Tibial nerve (tissue), 4 donors: ENCODE data around the gene TMEM140.

ENCODE experiments used
- CTCF ChIP-seq, 5 experiments: fragments of 200-600 bp in 3 of 5; fragments of 450-650 bp in 2 of 5; sonication (generic) in 3 of 5; IDR thresholded peaks; one replicate each; pipeline ENCODE4 v1.5.1; 2016 to 2019; ENCODE audit warnings: antibody characterized with exemption in 5 of 5, mild to moderate bottlenecking in 3 of 5, moderate library complexity in 2 of 5
- EP300 ChIP-seq, 2 donors: sonication (generic); formaldehyde crosslinking; IDR thresholded peaks; one replicate each; pipeline ENCODE4 v1.6.1; 2017; ENCODE audit warnings: antibody characterized with exemption in 2 of 2, mild to moderate bottlenecking in 1 of 2
- POLR2A ChIP-seq, 2 donors: fragments of 450-650 bp; IDR thresholded peaks; one replicate each; pipeline ENCODE4 v1.6.1; 2017; ENCODE audit warnings: antibody characterized with exemption in 2 of 2, mild to moderate bottlenecking in 2 of 2, moderate library complexity in 2 of 2

- TF ChIP-seq CTCF (IDR thresholded peaks at IDR 0.05), result no peak
- TF ChIP-seq EP300 (IDR thresholded peaks at IDR 0.05), result no peak
- no peak for TF ChIP-seq POLR2A (IDR thresholded peaks at IDR 0.05)
Measured at GRCh38 chr7:135189961-135190360, 42.1 kb downstream of the TMEM140 start.
